Middle frontal gyrus (tissue), 1 donor: Measurements from ENCODE around the gene DPYSL4.
"Not testable (repeated sequence)": the region's sequence is repeated elsewhere in the genome, so short reads cannot be mapped to it uniquely, and the experiment has no call there.

Experiments used
- DNase-seq: peaks from one replicate; pipeline ENCODE4 v3.0.0-alpha.2; 2015; ENCODE audit warnings: low spot score; ENCODE audit errors: extremely low spot score

The DPYSL4 gene

GRCh38 chr10:132149917-132150316 is 36.8 kb upstream of the DPYSL4 start:
- DNase-seq, result no peak

- DNase-seq, result no peak
Observed at GRCh38 chr10:132150777-132151176, 36.0 kb upstream of the DPYSL4 start.

GRCh38 chr10:132151286-132151950 is 35.3 kb upstream of the DPYSL4 start:
- DNase-seq, result no peak

DNA sequence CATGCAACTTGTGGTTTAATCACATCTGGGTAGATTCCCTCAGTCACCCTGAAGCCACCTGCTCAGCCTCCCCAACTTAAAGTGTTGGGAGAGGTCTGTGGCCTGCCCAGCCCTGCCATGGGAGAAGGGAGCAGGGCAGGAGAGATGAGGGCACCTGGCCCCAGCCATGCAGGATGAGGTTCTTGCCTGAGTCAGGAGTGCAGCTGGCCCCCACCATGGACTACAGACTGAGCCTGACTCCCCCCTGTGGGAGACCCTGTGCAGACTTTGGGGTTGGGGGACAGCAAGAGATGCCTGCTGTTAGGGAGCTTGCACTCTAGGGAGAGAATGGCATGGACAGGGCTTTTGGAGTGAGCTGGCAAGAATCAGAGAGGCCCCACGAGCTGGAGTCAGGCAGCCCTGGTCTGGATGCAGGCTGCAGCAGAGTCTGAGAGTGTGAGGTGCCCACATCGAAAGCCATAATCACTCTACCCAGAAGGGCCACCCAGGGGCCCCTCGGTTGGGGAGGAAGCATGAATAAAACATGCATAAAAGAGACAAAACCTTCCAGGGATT is 34.7 kb upstream of the DPYSL4 start:
- DNase-seq, result no peak

GRCh38 chr10:132152896-132153580 is 33.7 kb upstream of the DPYSL4 start:
- DNase-seq, result no peak

DNA sequence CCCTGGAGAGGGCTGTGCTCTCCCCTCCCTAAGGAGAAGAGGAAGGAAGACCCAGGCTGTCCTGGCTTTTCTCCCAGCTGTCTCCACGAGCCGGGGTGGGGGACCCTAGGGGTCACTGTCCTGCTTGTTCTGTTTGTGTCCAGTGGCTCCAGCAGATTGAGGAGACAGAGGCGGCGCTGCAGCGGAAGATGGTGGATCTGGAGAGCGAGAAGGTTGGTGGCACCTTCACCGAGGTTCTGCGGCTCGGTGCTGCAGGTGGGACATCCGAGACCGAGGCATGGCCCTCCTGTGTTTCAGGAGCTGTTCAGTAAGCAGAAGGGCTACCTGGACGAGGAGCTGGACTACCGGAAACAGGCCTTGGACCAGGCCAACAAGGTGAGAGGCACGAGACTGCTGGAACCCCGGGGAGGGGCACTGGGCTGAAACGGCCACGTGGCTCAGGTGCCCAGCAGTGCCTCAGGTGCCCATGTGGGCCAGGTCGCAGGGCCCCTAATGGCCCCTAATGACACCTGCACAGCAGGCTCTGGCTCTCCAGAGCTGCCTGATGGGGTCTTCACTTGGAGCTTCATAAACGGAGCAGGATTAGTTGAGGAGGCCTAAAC is 33.0 kb upstream of the DPYSL4 start:
- DNase-seq, result no peak

DNA sequence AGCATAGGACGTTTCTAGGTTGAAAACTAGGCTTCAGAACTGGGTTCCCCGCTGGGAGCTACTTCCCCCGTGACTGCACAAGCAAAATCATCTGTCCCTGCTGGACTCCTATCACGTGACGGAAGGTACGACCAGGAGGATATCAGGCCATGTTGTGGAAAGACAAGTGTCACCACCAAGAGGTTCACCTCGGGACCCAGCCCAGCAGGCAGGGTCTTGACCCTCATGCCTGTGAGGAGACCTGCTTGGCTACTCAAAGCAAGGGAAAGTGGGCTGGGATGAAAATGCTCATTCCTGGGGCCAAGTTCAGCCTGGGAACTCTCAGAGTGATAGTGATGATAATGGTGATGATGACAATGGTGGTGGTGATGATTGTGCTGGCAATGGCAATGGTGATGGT is 32.3 kb upstream of the DPYSL4 start:
- no peak for DNase-seq

DNA sequence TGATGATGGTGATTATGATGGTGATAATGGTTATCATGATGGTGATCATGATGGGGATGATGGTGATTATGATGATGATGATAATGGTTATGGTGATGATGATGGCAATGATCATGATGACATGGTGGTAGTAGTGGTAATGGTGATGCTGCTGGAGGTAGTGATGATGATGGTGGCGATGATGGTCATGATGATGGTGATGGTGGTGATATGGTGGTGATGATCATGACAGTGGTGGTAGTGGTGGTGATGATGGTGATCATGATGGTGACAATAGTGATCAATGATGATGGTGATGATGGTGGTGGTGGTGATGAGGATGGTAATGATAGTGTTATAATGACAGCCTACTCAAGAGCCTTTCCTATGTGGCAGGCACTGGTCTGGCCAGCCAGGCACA is 31.8 kb upstream of the DPYSL4 start:
- no peak for DNase-seq

DNA sequence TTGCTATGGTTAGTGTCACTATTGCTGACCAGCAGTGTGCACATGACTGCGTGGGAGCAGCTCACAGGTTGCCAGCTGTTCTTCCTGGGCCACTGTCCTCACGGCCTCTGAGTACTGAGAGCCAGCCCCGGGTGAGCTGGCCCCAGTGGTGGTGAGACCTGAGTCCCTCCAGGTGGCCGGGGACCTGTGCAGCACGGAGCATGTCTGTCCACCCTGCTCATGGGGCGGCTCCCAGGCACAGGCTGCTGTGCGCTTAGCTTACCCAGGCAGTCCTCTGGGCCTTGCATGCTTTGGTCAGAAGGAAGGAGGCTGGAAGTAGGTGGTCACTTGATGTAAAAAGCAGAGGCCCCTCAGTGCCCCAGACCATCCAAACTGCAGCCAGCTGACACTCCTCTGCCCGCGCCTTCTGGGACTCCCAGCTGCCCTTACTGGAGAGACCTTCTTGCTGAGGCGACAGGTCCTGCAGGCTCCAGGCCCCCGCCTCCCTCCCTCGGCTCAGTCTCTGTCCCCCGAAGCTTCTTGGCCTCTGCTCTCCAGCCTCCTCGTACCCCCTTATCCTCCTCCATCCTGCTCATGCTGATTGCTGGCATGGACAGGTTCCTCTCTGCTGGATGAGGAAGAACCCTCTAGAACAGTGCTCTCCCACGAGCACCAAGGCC is 30.9 kb upstream of the DPYSL4 start:
- DNase-seq, result no peak

DNA sequence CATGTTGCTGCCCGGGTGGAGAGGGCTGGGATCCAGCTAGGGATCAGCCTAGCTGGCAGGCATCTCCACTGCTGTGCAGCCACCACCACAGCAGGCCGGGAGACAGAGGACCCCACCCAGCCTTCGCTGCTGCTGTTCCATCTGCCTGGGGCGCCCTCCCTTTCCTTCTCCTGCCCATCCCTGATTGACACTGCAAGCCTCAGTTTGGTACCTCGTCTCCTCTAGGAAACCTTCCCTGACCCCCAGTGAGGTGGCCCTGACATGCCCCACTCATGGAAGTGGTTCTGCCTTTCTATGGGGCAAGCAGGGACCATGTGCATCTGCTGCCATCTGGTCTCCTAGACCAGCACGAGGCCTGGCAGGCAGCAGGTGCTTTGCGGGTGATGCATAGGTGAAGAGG is 30.4 kb upstream of the DPYSL4 start:
- DNase-seq, result no peak

GRCh38 chr10:132157101-132157500 is 29.6 kb upstream of the DPYSL4 start:
- DNase-seq, result no peak

GRCh38 chr10:132158122-132158741 is 28.5 kb upstream of the DPYSL4 start:
- DNase-seq, result no peak

GRCh38 chr10:132158823-132159222 is 27.9 kb upstream of the DPYSL4 start:
- DNase-seq, result no peak

GRCh38 chr10:132159302-132160230 is 27.2 kb upstream of the DPYSL4 start:
- DNase-seq, result not testable (repeated sequence)

DNA sequence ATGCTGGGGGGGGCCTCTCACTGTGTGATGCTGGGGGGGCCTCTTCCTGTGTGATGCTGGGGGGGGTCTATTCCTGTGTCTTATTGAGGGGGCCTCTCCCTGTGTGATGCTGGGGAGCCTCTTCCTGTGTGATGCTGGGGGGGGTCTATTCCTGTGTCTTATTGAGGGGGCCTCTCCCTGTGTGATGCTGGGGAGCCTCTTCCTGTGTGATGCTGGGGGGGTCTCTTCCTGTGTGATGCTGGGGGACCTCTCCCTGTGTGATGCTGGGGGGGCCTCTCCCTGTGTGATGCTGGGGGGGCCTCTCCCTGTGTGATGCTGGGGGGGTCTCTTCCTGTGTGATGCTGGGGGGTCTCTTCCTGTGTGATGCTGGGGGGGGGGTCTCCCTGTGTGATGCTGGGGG is 26.5 kb upstream of the DPYSL4 start:
- not testable (repeated sequence) for DNase-seq

DNA sequence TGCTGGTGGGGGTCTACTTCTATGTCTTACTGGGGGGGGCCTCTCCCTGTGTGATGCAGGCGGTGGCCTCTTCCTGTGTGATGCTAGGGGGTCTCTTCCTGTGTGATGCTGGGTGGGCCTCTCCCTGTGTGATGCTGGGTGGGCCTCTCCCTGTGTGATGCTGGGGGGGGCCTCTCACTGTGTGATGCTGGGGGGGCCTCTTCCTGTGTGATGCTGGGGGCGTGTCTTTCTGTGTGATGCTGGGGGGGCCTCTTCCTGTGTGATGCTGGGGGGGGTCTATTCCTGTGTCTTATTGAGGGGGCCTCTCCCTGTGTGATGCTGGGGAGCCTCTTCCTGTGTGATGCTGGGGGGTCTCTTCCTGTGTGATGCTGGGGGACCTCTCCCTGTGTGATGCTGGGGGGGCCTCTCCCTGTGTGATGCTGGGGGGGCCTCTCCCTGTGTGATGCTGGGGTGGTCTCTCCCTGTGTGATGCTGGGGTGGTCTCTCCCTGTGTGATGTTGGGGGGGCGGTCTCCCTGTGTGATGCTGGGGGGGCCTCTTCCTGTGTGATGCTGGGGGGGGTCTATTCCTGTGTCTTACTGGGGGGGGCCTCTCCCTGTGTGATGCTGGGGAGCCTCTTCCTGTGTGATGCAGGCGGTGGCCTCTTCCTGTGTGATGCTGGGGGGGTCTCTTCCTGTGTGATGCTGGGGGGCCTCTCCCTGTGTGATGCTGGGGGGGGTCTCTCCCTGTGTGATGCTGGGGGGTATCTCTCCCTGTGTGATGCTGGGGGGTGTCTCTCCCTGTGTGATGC is 25.7 kb upstream of the DPYSL4 start:
- not testable (repeated sequence) for DNase-seq

- DNase-seq, result no peak
Observed at GRCh38 chr10:132162021-132162531, 24.7 kb upstream of the DPYSL4 start.

DNA sequence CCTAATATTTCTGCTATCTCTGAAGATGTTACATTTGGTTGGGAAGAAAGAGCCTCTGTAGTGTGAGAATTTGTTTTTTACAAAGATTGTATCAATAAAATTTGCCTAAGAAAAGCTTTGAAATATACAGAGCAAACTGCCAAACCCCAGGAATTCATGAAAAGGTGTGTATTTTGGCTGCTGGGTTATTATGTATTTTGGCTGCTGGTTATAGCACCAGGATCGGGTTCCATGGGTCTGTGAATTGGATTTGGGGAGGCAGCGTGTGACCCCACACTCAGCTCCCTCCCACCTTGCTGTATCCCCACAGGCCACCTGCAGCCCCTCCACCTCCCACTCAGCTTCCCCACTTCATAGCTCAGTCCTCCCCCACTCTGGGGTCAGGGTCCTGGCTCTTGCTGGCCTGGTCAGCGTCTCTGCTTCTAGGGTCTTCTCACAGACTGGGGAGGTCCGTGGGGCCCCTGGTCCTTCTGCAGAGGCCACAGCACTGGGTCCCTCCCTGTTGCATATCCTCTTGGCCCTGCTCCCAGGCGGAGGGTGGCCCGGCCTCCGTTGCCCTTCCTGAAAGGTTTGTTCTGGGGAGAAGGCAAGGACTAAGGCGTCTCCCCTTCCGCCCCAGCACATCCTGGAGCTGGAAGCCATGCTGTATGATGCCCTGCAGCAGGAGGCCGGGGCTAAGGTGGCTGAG is 24.0 kb upstream of the DPYSL4 start:
- DNase-seq, result no peak

DNA sequence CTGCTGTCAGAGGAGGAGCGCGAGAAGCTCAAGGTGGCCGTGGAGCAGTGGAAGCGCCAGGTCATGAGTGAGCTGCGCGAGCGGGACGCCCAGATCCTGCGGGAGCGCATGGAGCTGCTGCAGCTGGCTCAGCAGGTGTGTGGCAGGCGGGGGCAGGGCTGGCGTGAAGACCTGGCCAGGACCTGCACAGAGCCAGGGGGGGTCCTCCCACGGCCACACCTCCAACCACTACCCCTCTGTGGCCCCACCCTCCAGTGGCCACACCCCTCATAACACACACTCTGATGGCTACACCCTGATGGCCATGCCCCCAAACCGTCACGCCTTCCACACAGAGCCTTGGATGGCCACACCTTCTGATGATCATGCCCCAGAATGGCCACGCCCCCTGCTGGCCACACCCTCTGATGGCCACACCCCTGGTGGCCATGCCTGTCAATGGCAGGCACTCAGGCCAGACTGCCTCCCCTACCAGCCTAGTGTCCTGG is 23.4 kb upstream of the DPYSL4 start:
- no peak for DNase-seq
